ENCODE measurements around the gene SMYD3. TPM values are rescaled to one million over a fixed set of nuclear protein-coding genes. Genes with fewer than 3 reads are reported as not detected.

Gene SMYD3
- total RNA-seq, 3 donors from 2014 or later, result 16.3 to 18.0 (median 16.4) TPM

GRCh38 chr1:246280551-246280950, 226.5 kb downstream of the SMYD3 start:
- Histone ChIP-seq H3K36me3 (ENCODE audit: low read depth) (no peaks in the 10 kb centered on the region), H3K4me1 (ENCODE audit: low read depth) (no peaks in the 10 kb centered on the region), H3K9me3 (no peaks in the 10 kb centered on the region), H3K4me3 (no peak overlapping the region)
- peak in 1 of 3 donors; percentile 38 for DNase-seq
- no peak for ATAC-seq
- intact Hi-C loops (cut with DNase I, micrococcal nuclease), result no loop called here
- no peak for TF ChIP-seq CTCF (IDR thresholded peaks at IDR 0.05)

- Histone ChIP-seq H3K4me1 (ENCODE audit: low read depth) (no peaks in the 10 kb centered on the region), H3K36me3 (ENCODE audit: low read depth) (no peaks in the 10 kb centered on the region), H3K4me3 (no peak overlapping the region), H3K9me3 (no peaks in the 10 kb centered on the region)
- intact Hi-C loops (cut with DNase I, micrococcal nuclease), result no loop called here
- TF ChIP-seq CTCF (IDR thresholded peaks at IDR 0.05), result no peak
- ATAC-seq (no peak), DNase-seq (no peak)
Measured at GRCh38 chr1:246279402-246279801, 227.7 kb downstream of the SMYD3 start.

GRCh38 chr1:246278371-246278770, 228.7 kb downstream of the SMYD3 start:
- H3K4me3 ChIP-seq, result no peak overlapping the region
- DNase-seq (no peak), ATAC-seq (no peak)
- intact Hi-C loops (cut with DNase I, micrococcal nuclease), result no loop called here
- no peaks in the 10 kb centered on the region for H3K9me3 ChIP-seq
- no peaks in the 10 kb centered on the region for H3K36me3 ChIP-seq (ENCODE audit: low read depth)
- TF ChIP-seq CTCF (IDR thresholded peaks at IDR 0.05), result no peak
- H3K4me1 ChIP-seq (ENCODE audit: low read depth), result no peaks in the 10 kb centered on the region

GRCh38 chr1:246275036-246275435, 232.0 kb downstream of the SMYD3 start:
- DNase-seq (no peak), ATAC-seq (no peak)
- no peak for TF ChIP-seq CTCF (IDR thresholded peaks at IDR 0.05)
- Histone ChIP-seq H3K36me3 (ENCODE audit: low read depth) (no peaks in the 10 kb centered on the region), H3K4me3 (no peak overlapping the region), H3K9me3 (no peaks in the 10 kb centered on the region), H3K4me1 (ENCODE audit: low read depth) (no peaks in the 10 kb centered on the region)
- intact Hi-C loops (cut with DNase I, micrococcal nuclease), result no loop called here

- no peak for TF ChIP-seq CTCF (IDR thresholded peaks at IDR 0.05)
- Histone ChIP-seq H3K4me3 (no peak overlapping the region), H3K36me3 (ENCODE audit: low read depth) (no peaks in the 10 kb centered on the region), H3K9me3 (no peaks in the 10 kb centered on the region), H3K4me1 (ENCODE audit: low read depth) (no peaks in the 10 kb centered on the region)
- DNase-seq, result no peak
- no peak for ATAC-seq
- intact Hi-C loops (cut with DNase I, micrococcal nuclease), result no loop called here
Measured at GRCh38 chr1:246274186-246274585, 232.9 kb downstream of the SMYD3 start.

GRCh38 chr1:246271516-246271915, 235.6 kb downstream of the SMYD3 start:
- no peak for DNase-seq
- Histone ChIP-seq H3K4me1 (ENCODE audit: low read depth) (no peaks in the 10 kb centered on the region), H3K36me3 (ENCODE audit: low read depth) (no peaks in the 10 kb centered on the region), H3K9me3 (no peaks in the 10 kb centered on the region), H3K4me3 (no peak overlapping the region)
- intact Hi-C loops (cut with DNase I, micrococcal nuclease), result no loop called here
- TF ChIP-seq CTCF (IDR thresholded peaks at IDR 0.05), result no peak
- ATAC-seq, result no peak

Measured in mucosa of descending colon (tissue), 3 donors.